ENCODE data around the gene HOXA9.

HOXA9 gene

DNA sequence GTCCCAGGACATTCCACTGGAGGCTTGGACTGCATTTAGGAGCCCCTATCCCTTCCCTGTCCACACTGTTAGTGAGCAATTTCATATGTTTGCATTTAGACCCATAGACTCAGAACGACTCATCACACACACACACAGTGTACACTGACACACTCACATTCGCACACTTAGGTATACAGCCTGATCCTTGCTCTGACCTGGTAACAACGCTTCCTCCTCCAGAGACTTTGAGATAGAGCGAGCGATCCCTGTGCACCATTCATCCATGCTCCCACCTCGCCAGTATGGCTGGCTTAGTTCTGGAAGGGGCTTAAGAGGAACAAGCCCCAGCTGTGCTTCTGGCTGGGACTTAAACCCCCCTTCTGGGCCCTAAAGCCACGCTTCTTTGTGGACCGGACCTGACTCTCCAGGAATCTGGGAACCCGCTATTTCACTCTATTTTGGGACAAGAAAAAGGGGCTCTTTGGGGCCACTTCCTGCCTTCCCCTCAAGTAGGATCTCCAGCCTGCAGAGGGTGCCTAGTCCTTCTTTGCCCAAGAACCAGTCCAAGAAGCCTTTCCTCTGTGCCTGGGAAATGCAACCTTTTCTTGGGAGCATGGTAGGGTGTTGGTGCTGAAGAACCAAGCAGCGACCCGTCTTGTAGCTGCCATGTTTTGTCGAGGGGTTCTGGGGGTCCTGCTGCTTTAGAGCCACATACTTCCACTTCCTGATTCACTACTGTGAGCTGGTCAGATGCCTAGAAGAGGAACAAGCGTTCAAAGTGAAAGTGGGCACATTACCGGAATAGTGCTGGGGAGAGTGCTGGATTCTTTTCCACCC, 35.6 kb upstream of the HOXA9 start:
- peak; percentile 58 to 67 for DNase-seq

- no peak for DNase-seq
Measured at GRCh38 chr7:27199849-27200760, 34.8 kb upstream of the HOXA9 start, which contains the start of gene HOXA13. HOXA13 (minus strand) TSS chr7:27200091; CDS start chr7:27200077, 14 bp downstream.

GRCh38 chr7:27198871-27199801, 33.8 kb upstream of the HOXA9 start:
- DNase-seq = no peak

DNA sequence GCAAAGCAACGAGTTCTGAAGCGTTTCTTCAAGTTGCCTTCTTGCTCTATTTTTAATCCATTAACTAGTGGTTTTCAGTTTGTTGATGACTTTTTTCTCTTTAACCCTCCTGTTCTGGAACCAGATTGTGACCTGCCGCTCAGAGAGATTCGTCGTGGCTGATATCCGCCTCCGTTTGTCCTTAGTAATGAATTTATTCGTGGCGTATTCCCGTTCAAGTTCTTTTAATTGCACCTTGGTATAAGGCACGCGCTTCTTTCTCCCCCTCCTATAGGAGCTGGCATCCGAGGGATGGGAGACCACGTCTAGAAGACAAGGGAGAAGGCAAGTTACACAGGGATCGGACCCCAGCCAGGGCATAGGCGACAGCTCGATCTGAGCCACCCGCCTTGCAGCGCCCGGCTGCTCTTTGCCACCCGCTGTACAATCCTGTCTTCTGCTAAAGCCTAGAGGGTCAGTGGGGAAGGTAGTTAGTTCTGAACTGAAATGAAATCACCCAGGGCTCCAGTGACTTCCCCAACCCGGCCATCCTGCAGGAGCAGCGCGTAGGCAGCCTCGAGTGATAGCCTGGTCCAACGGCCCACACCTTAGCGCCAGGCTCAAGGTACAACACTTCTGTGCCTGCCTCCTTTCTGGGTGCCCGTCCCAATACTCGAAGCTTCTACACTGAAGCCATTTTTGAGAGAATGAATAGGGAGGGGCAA, 33.0 kb upstream of the HOXA9 start:
- DNase-seq = no peak

DNA sequence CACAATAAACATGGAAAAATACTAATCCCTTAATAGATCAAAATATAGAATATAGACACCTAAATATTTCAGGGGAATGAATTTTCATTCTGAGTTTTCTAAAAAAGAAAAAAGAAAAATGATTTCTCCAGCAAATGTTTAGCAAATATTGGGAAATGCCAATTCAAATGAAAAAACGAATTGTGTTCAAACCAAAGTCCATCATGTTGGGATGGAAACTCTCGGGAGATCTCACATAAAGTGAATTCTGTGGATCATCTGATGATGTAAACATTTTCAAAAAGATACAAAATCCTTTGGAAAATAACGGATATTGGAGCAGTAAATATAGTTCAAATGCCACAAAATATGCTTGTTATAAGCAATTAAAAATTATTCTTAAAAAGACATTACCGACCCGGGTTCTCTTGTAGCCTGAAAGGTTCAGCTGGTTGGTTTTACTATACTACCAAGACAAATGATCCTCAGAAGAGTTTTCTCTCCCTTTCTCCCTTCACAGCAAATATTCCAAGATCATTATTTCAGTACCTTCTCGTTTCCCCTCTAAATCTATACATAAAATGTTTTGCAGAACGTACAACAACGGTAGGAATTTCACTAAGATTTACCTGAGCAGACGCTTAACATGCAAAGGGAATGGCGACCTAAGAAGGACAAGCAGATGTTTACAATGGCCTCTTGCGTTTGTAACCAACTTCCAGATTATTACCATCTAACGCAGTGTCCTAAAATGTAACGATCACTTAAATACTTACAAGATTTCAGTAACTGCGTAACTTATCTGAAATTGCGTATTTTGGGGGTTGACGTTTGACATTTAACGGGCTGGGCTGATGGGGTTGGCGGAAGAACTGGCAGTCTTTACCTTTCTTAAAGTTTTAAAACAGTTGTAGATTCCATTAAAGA, 32.1 kb upstream of the HOXA9 start:
- DNase-seq = no peak

GRCh38 chr7:27196287-27196767, 31.0 kb upstream of the HOXA9 start:
- DNase-seq = peak; percentile 60 to 65

DNA sequence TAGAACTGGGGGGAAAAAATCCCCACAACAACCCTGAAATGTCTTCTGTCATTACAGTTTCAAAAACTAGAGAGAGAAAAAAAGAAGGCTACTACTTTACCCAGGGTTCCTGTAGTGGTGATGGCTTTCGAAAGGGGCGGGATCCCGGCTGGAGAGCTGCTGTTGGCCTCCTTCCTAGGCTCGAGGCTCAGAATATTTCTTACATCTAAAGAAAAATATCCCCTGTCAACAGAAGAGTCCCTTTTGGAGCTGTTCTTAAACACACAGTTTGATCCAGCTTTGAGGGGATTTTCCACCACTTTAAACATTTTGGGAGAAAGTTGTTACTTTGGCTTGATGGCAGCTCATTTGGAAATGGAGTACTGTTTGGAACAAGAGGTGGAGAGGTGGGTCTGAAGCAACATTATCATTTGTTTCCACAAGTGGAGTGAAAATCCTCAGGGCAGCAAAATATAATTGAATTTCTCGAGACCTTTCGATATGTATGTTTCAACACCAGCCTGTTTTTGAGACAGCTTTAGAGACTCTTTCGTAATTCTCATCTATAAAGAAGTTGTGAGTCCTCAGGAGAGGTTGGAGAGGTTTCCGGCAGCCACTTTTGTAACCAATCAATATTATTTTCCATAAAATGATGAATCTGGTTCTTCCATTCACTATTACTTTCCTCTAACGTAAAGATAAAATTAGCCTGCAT, 29.5 kb upstream of the HOXA9 start:
- DNase-seq = peak in 1 of 2 experiments; percentile 3

GRCh38 chr7:27194002-27194352, 28.6 kb upstream of the HOXA9 start:
- DNase-seq = no peak

DNA sequence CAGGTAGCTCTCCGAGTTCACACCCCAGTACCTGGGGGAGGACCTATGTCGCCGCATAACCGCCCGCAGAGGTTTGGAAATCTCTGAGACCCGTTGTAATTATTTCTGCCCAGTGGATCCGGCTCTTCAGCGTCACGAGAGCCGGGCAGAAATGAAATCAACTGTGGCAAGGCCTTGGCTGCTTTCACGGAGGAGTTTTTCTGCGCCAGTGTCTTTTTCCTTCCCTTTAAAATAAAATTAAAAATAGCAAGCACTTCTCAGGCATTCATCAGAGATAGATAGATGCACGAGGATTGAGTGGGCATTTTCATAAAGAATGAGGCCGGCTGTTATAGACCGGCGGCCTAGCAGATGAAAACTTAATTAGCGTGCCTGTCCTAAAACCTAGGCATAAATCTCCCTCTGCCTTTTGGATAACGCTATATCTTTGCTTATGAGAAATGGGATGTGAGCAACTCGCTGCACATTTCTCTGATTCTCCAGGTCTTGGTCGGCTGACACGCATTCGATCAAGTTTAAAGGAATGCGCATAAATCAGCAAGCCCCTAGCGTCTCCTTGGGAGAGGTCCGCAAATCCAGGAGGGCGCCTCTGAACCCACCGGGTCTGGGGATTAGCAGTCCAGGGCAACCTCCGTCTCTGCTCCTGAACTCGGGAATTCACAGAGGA, 28.1 kb upstream of the HOXA9 start:
- DNase-seq = no peak

- peak in 1 of 2 experiments; percentile 5 for DNase-seq
Measured at GRCh38 chr7:27192546-27193334, 27.4 kb upstream of the HOXA9 start.

GRCh38 chr7:27191833-27192545, 26.7 kb upstream of the HOXA9 start:
- no peak for DNase-seq

GRCh38 chr7:27191161-27191731, 25.9 kb upstream of the HOXA9 start:
- DNase-seq = no peak

- DNase-seq = no peak
Measured at GRCh38 chr7:27189997-27190748, 24.8 kb upstream of the HOXA9 start.

- DNase-seq = no peak
Measured at GRCh38 chr7:27189295-27189996, 24.1 kb upstream of the HOXA9 start.

DNA sequence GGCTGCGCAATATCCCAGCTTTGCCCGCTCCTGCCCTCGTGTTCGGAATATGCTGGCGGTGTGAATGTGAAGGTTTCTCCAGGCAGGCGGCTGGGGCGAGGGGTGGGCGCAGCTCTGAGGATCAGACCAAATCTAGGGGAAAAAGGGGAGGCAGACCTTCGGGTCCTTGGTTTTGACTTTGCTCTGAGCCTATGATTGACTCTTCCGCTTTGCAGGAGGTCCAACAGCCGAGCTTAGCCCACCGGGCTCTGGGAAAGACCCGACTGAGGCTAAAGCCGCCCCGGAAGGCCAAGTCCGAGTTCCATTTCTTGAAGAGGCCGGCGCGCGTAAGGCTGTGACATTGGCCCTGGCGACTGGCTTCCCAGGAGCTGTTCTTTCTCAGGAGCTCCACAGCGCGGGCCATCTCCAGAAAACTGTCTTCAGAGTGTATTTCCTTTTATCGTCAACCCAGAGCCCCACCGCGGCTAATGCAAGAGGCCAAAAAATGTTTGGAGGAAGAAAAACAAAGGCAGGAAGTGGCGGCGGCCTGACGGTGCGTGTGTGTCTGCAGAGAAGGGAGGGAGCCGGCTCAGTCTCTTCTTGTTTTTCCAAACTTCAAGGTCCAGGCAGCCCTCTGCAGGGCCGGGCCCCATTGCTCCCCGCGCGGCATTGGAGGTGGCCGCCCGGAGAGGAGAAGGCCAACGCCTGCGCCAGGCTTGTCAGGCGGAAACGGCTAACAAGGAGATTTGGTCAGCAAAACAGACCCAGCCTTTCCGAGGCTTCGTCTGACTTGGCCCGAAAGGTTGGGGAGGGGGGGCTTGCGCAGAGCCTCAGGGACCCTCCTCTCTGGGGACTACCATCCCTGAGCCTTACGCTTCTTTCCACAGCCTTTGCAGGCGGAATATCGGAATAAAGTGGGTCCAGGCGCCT, 23.3 kb upstream of the HOXA9 start:
- no peak for DNase-seq

Data from AML-193 (cell line).